H7 (cell line): ENCODE measurements around the gene SPX. TPM values are rescaled to one million over a fixed set of nuclear protein-coding genes. Genes with fewer than 3 reads are reported as not detected.
A peak's percentile ranks its signal among the peaks of the same experiment; 100 is the strongest.

Experiments used
- DNase-seq: peaks from one replicate; pipeline ENCODE4 v3.0.0; 2012
- H3K27me3 ChIP-seq: 2 replicates; pipeline ENCODE4 v1.6.0; 2011; ENCODE audit warnings: mild to moderate bottlenecking, low read length; ENCODE audit not compliant: control insufficient read depth, insufficient read depth
- H3K36me3 ChIP-seq: replicated peaks from 2 replicates; pipeline ENCODE4 v1.5.1; 2011; ENCODE audit warnings: low read length; ENCODE audit not compliant: control insufficient read depth, insufficient read depth
- H3K4me3 ChIP-seq: 2 replicates; pipeline ENCODE4 v1.5.1; 2011; ENCODE audit warnings: low read depth, mild to moderate bottlenecking, control low read depth, low read length, moderate library complexity; ENCODE audit not compliant: insufficient read depth
- total RNA-seq: library from RNA; depleted of rRNA; stranded (reverse); fragments of >200 nt; shearing (Covaris generic); gene quantifications from 2 replicates; pipeline ENCODE4 v1.2.3, GENCODE V29; 2014; rRNA removed

SPX gene, protein sequence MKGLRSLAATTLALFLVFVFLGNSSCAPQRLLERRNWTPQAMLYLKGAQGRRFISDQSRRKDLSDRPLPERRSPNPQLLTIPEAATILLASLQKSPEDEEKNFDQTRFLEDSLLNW
- not detected in 2 replicates for total RNA-seq

DNA sequence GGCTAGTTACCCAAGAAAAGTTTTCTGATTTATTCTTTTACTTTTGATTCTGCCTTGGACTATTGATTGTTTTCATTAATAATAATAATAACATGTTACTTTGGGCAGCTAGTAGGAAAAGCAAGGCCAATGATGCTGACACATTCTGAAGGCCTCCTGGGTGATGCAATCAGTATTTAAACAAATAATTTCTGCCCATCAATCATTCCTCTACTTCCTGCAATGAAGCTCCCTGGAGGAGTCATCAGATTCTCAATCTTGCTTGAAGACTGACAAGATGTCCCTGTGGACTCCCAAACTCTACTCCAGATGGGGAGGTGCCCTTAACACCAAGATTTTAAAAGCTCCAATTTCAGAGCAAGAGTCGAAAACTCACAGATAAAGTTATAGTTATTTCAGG is at the start of gene SPX:
TSS of gene SPX (plus strand) at position 244 of the 400 bp plus-strand sequence. CDS start 177 bp downstream, outside the sequence.
- H3K36me3 ChIP-seq = no peaks in the 10 kb centered on the region
- peak within 1 kb of the TSS; percentile 68 for H3K4me3 ChIP-seq
- peaks cover 45% of the 10 kb centered on the region for H3K27me3 ChIP-seq
- DNase-seq = no peak

DNA sequence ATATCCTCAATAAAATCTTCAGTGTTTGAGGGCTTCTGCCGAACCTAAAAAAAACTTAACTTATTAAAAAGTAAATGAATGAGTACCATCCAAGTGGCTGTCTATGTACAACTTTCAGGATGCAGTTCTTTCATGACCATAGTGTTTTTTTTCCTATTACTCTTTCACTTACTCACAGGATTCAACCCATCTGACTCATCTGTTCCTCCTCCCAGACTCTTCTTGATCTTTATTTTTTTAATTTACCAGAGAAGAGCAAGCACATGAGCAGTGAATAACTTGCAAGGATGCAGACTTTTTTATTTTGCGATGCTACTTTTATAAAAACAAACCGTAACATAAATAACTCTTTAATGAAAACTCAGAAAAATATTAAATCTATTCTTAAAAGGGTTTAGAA is 49.1 kb upstream of the SPX start:
- no peak for DNase-seq
- no peaks in the 10 kb centered on the region for H3K27me3 ChIP-seq
- peaks cover 3% of the 10 kb centered on the region for H3K36me3 ChIP-seq
- no peak overlapping the region for H3K4me3 ChIP-seq

DNA sequence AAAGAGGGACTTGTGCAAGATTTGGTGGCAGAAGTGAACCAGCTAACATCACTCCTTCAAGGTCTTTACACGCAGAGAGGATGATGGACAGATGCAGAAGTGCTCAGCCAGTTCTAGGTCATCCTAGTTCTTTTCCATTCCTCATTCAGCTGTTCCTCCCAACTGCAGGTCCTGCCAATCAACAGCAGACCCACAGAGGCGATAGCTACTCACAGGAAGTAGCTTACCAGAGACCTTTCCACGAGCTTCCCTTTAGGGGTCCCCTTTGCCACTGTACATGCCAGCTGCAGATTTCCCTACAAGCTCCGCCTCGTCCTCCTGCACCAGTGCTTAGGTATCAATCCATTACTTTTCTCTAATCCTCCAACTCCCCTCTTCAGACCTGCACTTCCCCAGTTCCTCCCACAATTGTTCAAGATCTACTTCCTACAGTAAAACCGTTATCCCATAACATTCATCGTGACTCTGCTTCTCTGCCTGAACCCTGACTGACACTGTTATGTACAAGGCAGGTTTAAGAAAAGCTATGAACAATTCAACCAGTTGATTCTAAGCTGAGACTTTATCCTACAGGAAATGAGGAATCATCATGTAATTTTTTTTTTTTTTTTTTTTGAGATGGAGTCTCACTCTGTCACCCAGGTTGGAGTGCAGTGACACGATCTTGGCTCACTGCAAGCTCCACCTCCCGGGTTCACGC is 47.2 kb upstream of the SPX start:
- peaks cover 3% of the 10 kb centered on the region for H3K36me3 ChIP-seq
- H3K27me3 ChIP-seq = no peaks in the 10 kb centered on the region
- H3K4me3 ChIP-seq = no peak overlapping the region
- DNase-seq = no peak

DNA sequence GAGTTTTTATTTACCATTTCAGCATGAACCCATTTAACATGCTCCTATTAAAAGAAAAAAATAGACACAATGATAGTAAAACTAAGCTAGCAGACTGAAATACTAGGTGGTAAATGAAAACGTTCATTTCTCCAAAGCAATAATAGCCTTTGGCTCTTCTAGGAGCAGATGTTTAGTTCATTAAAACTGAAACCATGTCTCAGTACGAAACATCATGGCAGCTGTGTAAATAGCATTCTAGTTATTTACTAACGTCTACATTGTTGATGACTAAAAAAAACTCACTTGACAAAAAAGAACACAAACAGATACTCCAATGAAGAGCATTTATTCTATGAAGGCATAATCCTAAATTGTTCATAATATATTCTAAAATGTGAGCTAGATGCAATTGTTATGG is 42.6 kb upstream of the SPX start:
- no peak for DNase-seq
- Histone ChIP-seq H3K36me3 (no peaks in the 10 kb centered on the region; the same call in 1 of the 2 replicates), H3K27me3 (no peaks in the 10 kb centered on the region), H3K4me3 (no peak overlapping the region)

DNA sequence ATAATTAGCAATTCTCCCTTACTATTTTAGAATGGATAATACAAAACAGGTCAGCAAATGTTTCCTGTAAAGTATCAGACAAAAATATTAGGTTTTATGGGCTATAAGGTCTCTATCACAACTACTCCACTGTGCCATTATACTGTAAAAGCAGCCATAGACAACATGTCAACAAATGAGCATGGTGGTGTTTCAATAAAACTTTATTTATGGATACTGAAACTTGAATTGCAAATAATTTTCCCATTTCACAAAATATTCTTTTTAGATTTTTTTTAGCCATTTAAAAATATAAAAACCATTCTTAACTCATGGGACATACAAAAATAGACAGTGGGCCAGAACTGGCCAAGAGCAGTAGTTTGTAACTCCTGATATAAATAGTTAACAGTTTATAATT is 40.1 kb upstream of the SPX start:
- Histone ChIP-seq H3K4me3 (no peak overlapping the region), H3K36me3 (peaks cover 1% of the 10 kb centered on the region; the same call in 1 of the 2 replicates), H3K27me3 (no peaks in the 10 kb centered on the region)
- DNase-seq = no peak

DNA sequence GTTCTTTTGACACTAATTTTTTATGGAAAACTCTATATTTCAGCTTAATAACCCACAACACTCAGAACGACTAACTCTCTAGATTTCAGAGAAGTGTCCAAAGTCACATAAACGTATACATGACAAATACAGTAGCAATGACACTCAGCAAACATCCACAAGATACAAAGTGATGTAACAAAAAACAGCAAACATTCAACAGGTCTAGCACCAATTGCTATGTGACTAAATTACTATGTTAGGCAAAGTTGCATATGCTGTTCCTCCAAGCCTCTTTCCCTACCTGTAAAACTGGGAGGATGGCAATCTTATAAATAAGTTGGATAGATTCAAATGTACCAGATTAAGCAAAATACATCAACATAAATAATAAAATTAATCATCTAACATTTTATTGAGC is 26.3 kb upstream of the SPX start:
- Histone ChIP-seq H3K36me3 (peaks cover 7% of the 10 kb centered on the region), H3K27me3 (no peaks in the 10 kb centered on the region), H3K4me3 (no peak overlapping the region)
- DNase-seq = no peak

DNA sequence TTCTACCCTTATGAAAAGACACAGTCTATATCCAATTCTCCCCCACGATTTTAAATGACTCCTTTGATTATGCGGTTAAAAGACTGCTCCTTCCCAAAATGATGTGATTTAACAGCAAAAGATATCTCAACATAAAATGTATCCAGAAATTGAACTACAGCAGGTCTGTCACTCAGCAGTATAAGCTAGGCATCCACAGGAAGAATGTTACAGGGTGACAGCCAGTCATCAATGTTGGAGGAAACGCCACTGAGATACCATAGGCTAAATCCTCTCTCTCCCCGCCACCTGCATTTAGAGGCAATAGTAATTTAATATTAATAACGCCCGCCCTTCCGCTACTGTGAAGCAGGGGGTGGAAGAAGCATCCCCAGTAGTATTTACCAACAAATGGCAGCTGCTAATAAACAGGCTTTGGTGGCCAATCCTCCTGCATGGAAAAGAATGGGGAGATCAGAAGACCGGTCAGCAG is 25.3 kb upstream of the SPX start:
- no peak for DNase-seq
- H3K4me3 ChIP-seq = peak overlapping the region; percentile 83
- peaks cover 7% of the 10 kb centered on the region for H3K36me3 ChIP-seq
- H3K27me3 ChIP-seq = no peaks in the 10 kb centered on the region

DNA sequence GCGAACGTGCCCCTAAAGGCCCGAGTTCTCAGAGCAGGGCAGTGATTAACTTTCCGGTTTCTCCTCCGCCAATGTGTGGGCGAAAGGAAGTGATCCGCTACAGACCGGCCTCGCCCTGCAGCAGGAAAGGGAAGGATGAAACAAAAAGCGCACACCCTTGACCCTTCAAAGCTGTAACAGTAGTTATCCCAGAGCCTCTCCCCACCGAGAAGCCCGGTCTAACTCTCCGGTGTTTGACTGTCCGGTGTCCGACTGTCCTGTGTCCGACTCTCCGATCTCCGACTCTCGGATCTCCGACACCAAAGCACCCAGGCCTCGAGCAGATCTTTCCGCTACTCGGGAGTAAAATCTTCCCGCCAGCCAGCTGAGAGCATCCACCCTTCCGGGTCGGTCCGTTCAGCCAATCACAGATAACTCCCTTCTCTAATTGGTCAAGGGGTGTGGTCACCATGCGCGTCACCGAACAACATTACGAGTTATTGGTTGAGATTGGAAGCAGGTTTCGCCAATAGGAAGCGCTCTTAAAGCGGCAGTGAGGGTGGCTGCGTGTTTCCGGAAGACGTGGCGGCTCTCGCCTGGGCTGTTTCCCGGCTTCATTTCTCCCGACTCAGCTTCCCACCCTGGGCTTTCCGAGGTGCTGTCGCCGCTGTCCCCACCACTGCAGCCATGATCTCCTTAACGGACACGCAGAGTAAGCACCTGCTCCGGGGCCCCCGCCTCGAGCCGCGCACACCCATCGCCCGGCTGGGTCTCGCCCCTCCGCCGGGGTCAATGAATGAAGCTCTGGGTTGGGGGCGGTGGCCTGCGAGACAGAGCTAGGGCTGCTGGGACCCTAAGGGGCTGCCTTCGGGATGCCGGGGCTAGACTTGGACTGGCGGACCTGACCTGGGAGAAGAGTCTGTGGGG is 24.6 kb upstream of the SPX start, which contains the start of the genes GOLT1B and RECQL:
TSS of gene GOLT1B (plus strand) at position 532 of the 906 bp plus-strand sequence. CDS start at position 667, 135 bp downstream.
TSS of gene RECQL (minus strand) at position 378 of the 906 bp plus-strand sequence. CDS start 2,065 bp downstream, outside the sequence.
- Histone ChIP-seq H3K4me3 (peak within 1 kb of the TSS; percentile 83), H3K36me3 (peaks cover 7% of the 10 kb centered on the region)
- DNase-seq = peak; percentile 87

DNA sequence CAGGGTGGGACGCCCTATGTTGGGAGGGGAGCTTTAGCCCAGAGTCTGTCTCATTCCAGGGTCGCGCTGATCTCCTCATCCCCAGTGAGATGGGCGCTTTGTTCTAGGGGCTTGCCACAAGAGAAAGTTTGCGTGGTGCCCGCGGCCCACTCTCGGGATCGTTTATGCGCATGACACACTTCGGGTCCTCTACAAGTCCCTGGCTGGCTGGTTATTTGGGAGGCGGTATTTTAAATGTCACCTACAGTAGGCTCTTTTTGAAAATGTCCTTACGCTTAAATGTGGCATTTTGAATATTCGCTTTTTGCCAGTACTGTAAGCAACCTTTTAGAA is 24.0 kb upstream of the SPX start:
- Histone ChIP-seq H3K36me3 (peaks cover 6% of the 10 kb centered on the region), H3K4me3 (peak overlapping the region; percentile 83), H3K27me3 (no peaks in the 10 kb centered on the region)
- DNase-seq = no peak

More for the DNA sequence above, 24.6 kb upstream of the SPX start, which contains the start of the genes GOLT1B and RECQL:
- no peaks in the 10 kb centered on the region for H3K27me3 ChIP-seq

DNA sequence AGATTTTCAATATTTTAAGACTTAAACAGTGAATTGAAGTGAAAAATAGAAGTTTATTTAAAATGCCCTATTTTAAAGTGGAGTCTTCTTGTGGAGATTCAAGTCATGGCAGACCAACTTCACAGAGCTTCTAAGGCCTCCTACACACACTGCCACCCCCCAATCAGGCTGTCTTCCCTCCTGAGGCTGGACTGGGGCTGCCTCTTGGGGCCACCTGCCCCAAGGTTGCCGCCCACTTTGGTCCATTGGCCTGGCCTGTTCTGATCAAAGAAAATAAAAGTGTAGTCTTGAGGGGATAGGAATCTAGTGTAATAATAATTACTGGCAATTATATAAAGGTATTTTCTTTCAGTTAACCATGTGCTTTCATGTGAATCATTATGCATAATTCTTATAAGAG is 23.2 kb upstream of the SPX start:
- H3K27me3 ChIP-seq = no peaks in the 10 kb centered on the region
- H3K36me3 ChIP-seq = 0 out of 2 replicates have a peak, but pooled peaks cover 1% of the 10 kb centered on the region
- peak; percentile 10 for DNase-seq
- no peak overlapping the region for H3K4me3 ChIP-seq

DNA sequence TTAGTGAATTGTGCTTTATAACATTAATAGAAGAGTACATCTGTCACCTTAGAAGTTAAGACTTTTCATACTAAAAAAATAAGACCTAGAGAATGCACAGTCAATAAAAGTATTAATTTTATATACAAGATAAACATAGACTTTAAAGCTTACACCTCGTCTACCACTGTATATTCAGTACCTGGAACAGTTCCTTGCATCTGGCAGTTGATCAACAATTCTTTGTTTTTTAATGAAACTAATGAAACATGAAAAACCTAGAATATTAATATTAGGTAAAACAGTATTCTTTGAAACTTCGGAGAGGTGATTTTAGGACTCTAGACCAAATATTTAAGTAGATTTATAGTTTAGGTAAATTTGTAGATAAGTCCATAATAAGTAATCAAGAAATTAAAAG is 20.2 kb upstream of the SPX start:
- no peak for DNase-seq
- no peak overlapping the region for H3K4me3 ChIP-seq
- H3K27me3 ChIP-seq = no peaks in the 10 kb centered on the region
- H3K36me3 ChIP-seq = no peaks in the 10 kb centered on the region; the same call in 1 of the 2 replicates

DNA sequence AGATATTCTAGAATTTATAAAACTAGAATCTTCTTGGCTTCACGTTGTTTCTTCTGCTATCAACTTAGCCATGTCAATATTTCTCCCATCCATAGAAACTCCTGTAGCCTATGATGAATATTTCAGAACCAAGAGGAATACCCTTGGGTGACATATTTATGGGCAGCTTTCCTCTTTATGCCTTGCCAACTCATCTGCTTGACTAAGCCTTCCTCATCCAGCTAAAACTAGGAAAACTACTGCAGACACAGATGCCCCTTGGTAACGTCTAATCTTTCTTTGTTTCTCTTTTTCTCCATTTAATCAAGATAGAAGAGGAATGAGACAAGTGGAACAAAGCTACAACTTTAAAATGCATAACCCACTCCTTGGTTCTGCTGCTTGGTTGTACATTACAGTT is 18.2 kb upstream of the SPX start:
- Histone ChIP-seq H3K4me3 (no peak overlapping the region), H3K36me3 (no peaks in the 10 kb centered on the region; the same call in none of the 2 replicates)

DNA sequence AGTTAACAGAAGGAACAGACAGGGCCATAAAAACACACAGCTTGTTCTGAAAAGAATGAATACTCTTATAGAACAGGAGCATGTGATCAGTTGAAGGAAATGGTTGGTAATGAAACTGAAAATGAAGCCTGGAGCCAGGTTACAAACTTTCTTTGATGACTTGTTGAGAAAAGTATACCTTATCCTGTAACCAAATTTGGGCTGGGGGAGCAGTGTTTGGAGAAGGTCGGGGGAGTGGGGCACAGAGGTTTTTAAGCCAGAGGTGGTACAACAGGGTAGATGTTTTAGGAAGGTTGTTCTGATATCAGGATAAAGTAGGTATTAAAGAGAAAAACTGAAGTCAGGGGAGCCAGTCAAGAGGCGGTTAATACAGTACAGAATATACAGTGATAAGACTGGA is 16.3 kb upstream of the SPX start:
- no peak overlapping the region for H3K4me3 ChIP-seq
- no peaks in the 10 kb centered on the region for H3K27me3 ChIP-seq
- H3K36me3 ChIP-seq = no peaks in the 10 kb centered on the region; the same call in none of the 2 replicates
- no peak for DNase-seq

More for the DNA sequence above, 18.2 kb upstream of the SPX start:
- H3K27me3 ChIP-seq = no peaks in the 10 kb centered on the region
- no peak for DNase-seq

DNA sequence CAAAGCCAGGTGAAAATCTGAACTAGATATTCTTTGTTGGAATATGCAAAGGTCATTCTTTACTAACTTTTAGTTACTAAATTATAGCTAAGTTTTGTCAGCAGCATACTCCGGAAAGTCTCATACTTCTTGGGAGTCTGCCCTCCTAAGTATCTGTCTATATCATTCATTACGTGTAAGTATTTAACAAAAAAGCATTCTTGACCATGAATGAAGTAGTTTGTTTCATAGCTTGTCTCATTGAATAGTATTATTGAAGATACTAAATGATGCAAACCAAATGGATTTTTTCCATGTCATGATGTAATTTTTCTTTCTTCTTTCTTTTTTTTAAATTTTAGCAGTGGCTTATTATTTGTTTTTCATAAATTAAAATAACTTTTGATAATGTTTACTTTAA is 9.8 kb upstream of the SPX start:
- Histone ChIP-seq H3K27me3 (no peaks in the 10 kb centered on the region), H3K36me3 (peaks cover 2% of the 10 kb centered on the region), H3K4me3 (no peak overlapping the region)
- DNase-seq = no peak
